Spinal cord (tissue), 10 donors: ENCODE results near the gene SDCCAG8. TPM values are rescaled to one million over a fixed set of nuclear protein-coding genes. Genes with fewer than 3 reads are reported as not detected.

Experiments used
- DNase-seq, 6 donors: peaks; one replicate each; pipeline versions ENCODE4 v3.0.0 to v3.0.0-alpha.2; 2013 to 2015; ENCODE audit warnings: low spot score in 6 of 6, low read depth in 4 of 6
- H3K27ac ChIP-seq: one replicate; pipeline ENCODE4 v1.5.1; 2013; ENCODE audit warnings: low read depth, low read length, control low read depth
- H3K27me3 ChIP-seq: one replicate; pipeline ENCODE4 v1.6.1; 2013; ENCODE audit warnings: low read length; ENCODE audit not compliant: control insufficient read depth, insufficient read depth
- H3K36me3 ChIP-seq: one replicate; pipeline ENCODE4 v1.6.1; 2013; ENCODE audit warnings: low read length; ENCODE audit not compliant: control insufficient read depth, insufficient read depth
- H3K4me1 ChIP-seq: one replicate; pipeline ENCODE4 v1.6.1; 2013; ENCODE audit warnings: low read length; ENCODE audit not compliant: control insufficient read depth, insufficient read depth
- H3K4me3 ChIP-seq: one replicate; pipeline ENCODE4 v1.5.1; 2013; ENCODE audit warnings: low read depth, low read length, control low read depth
- H3K9me3 ChIP-seq: one replicate; pipeline ENCODE4 v1.6.1; 2013; ENCODE audit warnings: low read length; ENCODE audit not compliant: control insufficient read depth, insufficient read depth
- WGBS: methylation state at CpG from one replicate; pipeline ENCODE4 v1.1.5; 2013; ENCODE audit warnings: missing lambda C conversion rate; ENCODE audit not compliant: insufficient coverage; 5-methylcytosine and 5-hydroxymethylcytosine counted together
- polyA plus RNA-seq, 2 donors: library from polyadenylated mRNA; unstranded; fragments of 120-200 nt; gene quantifications; one replicate each; pipeline ENCODE4 v1.2.1, GENCODE V29; 2013; ENCODE audit not compliant: insufficient read length in 2 of 2
- total RNA-seq, 2 donors: library from RNA; depleted of rRNA in 1 of 2; stranded (reverse); fragments of 120-200 nt in 1 of 2; fragments of >200 nt in 1 of 2; gene quantifications; one replicate each; pipeline versions ENCODE4 v1.2.3 to v1.2.4, GENCODE V29; 2013 to 2014
- donor health status: healthy.

SDCCAG8 gene
- total and polyA plus RNA-seq, 4 donors, result 48.3 to 73.3 (median 71.6) TPM

DNA sequence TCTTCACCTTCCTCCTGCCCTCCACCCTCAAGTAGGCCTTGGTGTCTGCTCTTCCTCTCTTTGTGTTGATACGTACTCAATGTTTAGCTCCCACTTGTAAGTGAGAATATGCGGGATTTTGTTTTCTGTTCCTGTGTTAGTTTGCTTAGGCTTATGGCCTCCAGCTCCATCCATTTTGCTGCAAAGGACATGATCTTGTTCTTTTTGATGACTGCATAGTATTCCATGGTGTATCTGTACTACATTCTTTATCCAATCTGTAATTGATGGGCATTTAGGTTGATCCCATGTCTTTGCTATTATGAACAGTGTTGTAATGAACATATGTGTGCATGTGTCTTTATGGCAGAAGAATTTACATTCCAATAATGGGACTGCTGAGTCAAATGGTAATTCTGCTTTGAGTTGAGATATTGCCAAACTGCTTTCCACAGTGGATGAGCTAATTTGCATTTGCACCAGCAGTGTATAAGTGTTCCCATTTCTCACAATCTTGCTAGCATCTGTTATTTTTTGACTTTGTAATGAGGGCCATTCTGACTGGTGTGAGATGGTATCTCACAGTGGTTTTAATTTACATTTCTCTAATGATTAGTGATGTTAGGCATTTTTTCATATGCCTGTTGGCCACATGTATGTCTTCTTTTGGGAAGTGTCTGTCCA, 272.7 kb downstream of the SDCCAG8 start:
- H3K4me3 ChIP-seq, result no peak overlapping the region
- no peak for DNase-seq
- no CpG with 5 or more reads among the region's 2 CpGs for WGBS
- no peaks in the 10 kb centered on the region for H3K4me1 ChIP-seq
- H3K27ac ChIP-seq, result no peak overlapping the region
- H3K27me3 ChIP-seq, result no peaks in the 10 kb centered on the region
- H3K36me3 ChIP-seq, result no peaks in the 10 kb centered on the region
- peaks cover 3% of the 10 kb centered on the region for H3K9me3 ChIP-seq

- 100% methylated on average over 2 of the region's 4 CpGs for WGBS
- Histone ChIP-seq H3K27ac (no peak overlapping the region), H3K9me3 (peaks cover 3% of the 10 kb centered on the region), H3K4me3 (no peak overlapping the region), H3K36me3 (no peaks in the 10 kb centered on the region), H3K27me3 (no peaks in the 10 kb centered on the region), H3K4me1 (no peaks in the 10 kb centered on the region)
- no peak for DNase-seq
Observed at GRCh38 chr1:243529512-243529911, 273.7 kb downstream of the SDCCAG8 start.

DNA sequence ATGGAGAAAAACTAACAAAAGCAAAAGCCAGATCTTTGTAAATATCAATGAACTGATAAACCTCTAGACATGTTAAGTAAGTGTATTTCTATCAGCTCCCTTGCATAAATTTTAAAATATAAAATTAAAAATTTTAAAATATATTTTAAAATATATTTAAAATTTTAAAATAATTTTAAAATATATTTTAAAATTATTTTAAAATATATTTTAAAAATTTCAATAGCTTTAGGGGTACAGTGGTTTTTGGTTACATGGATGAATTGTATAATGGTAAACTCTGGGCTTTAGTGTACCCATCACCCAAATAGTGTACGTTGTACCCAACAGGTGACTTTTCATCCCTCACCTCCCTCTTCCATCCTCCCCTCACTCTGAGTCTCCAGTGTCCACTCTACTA, 279.2 kb downstream of the SDCCAG8 start:
- Histone ChIP-seq H3K4me3 (no peak overlapping the region), H3K4me1 (no peaks in the 10 kb centered on the region), H3K9me3 (no peaks in the 10 kb centered on the region), H3K27me3 (no peaks in the 10 kb centered on the region), H3K27ac (no peak overlapping the region), H3K36me3 (no peaks in the 10 kb centered on the region)
- WGBS, result 100% methylated on average over 1 of the region's 1 CpG
- no peak for DNase-seq

DNA sequence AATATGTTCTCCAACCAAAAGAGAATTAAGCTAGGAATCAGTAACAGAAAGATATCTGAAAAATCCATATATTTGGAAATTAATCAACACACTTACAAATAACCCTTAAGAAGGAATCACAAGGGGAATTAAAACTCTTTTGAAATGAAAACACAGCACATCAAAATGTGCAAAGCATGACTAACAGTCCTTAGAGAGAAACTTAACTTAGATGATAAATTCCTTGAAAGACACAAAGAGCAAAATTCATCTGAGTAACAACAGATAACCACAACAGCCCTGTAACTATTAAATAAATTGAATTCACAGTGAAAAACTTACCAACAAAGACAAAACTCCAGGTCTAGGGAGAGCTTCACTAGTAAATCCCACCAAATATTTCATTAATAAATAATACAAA, 283.8 kb downstream of the SDCCAG8 start:
- H3K27ac ChIP-seq, result no peak overlapping the region
- no peak overlapping the region for H3K4me3 ChIP-seq
- H3K27me3 ChIP-seq, result no peaks in the 10 kb centered on the region
- no peak for DNase-seq
- H3K4me1 ChIP-seq, result no peaks in the 10 kb centered on the region
- no peaks in the 10 kb centered on the region for H3K9me3 ChIP-seq
- peaks cover 5% of the 10 kb centered on the region for H3K36me3 ChIP-seq

- Histone ChIP-seq H3K27ac (no peak overlapping the region), H3K4me1 (no peaks in the 10 kb centered on the region), H3K9me3 (no peaks in the 10 kb centered on the region), H3K4me3 (no peak overlapping the region), H3K27me3 (no peaks in the 10 kb centered on the region), H3K36me3 (peaks cover 5% of the 10 kb centered on the region)
- DNase-seq, result no peak
- WGBS, result 77% methylated on average over 6 of the region's 7 CpGs
Observed at GRCh38 chr1:243542739-243543415, 287.0 kb downstream of the SDCCAG8 start.

DNA sequence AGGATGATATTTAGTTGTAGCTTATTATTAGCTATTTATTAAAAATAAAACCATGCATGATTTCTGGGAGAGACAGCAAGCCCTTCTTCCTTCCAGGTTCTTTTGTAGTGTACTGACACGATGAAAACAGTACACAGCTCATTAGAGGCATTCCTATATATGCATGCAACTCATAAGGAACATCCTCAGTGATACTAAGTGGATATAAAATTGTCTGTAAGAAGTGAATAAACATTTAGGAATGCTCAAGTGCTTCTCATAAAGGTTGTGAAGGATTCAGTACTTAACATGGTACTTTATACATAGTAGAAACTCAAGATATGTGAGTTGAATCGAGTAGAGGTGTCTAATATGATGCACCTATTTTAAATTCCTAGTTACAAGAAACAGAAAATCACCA, 287.7 kb downstream of the SDCCAG8 start:
- Histone ChIP-seq H3K4me1 (no peaks in the 10 kb centered on the region), H3K27ac (no peak overlapping the region)

GRCh38 chr1:243546457-243546856, 290.6 kb downstream of the SDCCAG8 start:
- Histone ChIP-seq H3K4me3 (no peak overlapping the region), H3K9me3 (no peaks in the 10 kb centered on the region), H3K27me3 (no peaks in the 10 kb centered on the region), H3K36me3 (peaks cover 5% of the 10 kb centered on the region), H3K27ac (no peak overlapping the region), H3K4me1 (no peaks in the 10 kb centered on the region)
- 0% methylated on average over 1 of the region's 1 CpG for WGBS
- no peak for DNase-seq

More for the DNA sequence above, 287.7 kb downstream of the SDCCAG8 start:
- Histone ChIP-seq H3K27me3 (no peaks in the 10 kb centered on the region), H3K4me3 (no peak overlapping the region), H3K9me3 (no peaks in the 10 kb centered on the region), H3K36me3 (peaks cover 5% of the 10 kb centered on the region)
- no CpG with 5 or more reads among the region's 2 CpGs for WGBS
- no peak for DNase-seq

GRCh38 chr1:243547891-243548290, 292.1 kb downstream of the SDCCAG8 start:
- Histone ChIP-seq H3K4me1 (no peaks in the 10 kb centered on the region), H3K36me3 (peaks cover 5% of the 10 kb centered on the region), H3K27me3 (no peaks in the 10 kb centered on the region), H3K4me3 (no peak overlapping the region), H3K9me3 (no peaks in the 10 kb centered on the region), H3K27ac (no peak overlapping the region)
- WGBS, result no CpG with 5 or more reads among the region's 3 CpGs
- no peak for DNase-seq

DNA sequence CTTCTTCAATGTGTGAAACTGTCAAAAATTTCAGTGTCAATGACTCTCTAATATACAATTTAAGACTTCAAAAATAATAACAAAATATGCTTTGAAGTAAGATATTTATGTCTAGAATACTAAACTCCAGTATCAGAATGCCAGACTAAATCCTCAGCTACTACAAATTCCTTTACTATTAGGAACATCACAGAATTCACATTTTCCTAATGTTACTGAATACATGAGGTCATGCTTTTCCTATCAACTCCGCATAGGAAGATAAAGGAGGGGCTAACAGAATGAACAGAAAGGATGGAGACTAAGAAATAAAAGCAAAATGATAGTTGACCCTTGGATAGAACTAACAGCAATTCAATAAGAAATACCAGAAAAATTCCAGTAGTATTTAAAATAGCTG, 292.7 kb downstream of the SDCCAG8 start:
- H3K9me3 ChIP-seq, result no peaks in the 10 kb centered on the region
- H3K27me3 ChIP-seq, result no peaks in the 10 kb centered on the region
- WGBS, result no CpG with 5 or more reads among the region's 1 CpG
- peaks cover 5% of the 10 kb centered on the region for H3K36me3 ChIP-seq
- no peak overlapping the region for H3K27ac ChIP-seq
- no peaks in the 10 kb centered on the region for H3K4me1 ChIP-seq
- no peak for DNase-seq
- no peak overlapping the region for H3K4me3 ChIP-seq

DNA sequence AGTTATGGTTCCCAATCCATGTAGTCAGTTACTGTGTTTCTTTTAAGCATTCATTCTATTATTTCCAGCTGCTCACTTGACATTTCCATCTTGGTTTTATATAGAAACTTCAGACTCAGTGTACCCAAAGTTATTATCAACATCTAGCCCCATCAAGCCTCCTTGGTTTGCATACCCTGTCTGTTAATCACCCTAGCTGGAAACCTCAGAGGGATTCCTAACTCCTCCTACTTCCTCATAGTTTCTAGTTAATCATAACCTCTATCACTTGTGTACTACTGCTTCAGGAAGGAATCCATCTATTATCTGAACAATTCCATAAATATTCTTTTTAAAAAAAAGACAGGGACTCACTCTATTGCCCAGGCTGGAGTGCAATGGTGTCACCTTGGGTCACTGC, 293.3 kb downstream of the SDCCAG8 start:
- H3K4me3 ChIP-seq, result no peak overlapping the region
- no peaks in the 10 kb centered on the region for H3K4me1 ChIP-seq
- H3K36me3 ChIP-seq, result peaks cover 4% of the 10 kb centered on the region
- DNase-seq, result no peak
- H3K27ac ChIP-seq, result no peak overlapping the region
- H3K9me3 ChIP-seq, result no peaks in the 10 kb centered on the region
- no peaks in the 10 kb centered on the region for H3K27me3 ChIP-seq
